Stimulated activated CD4-positive, alpha-beta T cell treated with anti-CD3 and anti-CD28 coated beads, Interleukin-15, amount 100 ng/mL, for 24 hours (primary cell): ENCODE measurements around the gene PRDM4.

Source experiments
- DNase-seq: peaks from one replicate; pipeline ENCODE4 v3.0.0-alpha.2; 2020

PRDM4 gene, protein sequence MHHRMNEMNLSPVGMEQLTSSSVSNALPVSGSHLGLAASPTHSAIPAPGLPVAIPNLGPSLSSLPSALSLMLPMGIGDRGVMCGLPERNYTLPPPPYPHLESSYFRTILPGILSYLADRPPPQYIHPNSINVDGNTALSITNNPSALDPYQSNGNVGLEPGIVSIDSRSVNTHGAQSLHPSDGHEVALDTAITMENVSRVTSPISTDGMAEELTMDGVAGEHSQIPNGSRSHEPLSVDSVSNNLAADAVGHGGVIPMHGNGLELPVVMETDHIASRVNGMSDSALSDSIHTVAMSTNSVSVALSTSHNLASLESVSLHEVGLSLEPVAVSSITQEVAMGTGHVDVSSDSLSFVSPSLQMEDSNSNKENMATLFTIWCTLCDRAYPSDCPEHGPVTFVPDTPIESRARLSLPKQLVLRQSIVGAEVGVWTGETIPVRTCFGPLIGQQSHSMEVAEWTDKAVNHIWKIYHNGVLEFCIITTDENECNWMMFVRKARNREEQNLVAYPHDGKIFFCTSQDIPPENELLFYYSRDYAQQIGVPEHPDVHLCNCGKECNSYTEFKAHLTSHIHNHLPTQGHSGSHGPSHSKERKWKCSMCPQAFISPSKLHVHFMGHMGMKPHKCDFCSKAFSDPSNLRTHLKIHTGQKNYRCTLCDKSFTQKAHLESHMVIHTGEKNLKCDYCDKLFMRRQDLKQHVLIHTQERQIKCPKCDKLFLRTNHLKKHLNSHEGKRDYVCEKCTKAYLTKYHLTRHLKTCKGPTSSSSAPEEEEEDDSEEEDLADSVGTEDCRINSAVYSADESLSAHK

DNA sequence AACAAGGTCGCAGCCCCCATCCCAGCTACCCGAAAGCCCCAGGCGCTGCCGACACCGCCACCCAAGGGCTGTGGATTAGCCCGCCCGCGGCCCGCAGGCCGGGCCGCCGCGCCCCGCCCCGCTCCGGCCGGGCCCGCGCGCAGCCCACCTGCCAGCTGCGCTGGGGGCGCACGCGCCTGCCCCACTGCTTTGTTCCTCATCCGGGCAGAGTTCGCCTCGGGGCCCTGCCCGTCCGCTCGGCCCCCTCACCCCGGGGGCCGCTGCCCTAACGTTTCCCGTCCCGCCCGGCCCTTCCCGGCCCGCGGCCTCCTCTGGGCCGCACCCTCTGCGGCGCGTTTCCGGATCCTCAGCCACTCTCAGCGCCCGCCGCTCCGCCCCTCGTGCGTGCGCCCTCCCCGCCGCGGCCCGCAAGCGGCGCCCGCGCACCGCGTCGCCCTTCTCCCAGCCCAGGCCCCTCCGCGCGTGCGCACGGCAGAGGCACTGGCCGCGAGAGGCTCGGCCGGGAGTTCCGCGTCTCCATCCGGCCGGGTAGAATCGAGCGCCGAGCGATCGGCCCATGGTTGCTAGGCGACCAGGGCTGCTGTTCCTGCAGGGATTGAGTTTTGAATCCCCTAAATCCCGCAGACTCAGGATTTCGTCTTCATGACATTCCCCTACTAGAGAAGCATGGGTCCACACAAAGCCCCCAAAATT lies at the start of gene PRDM4:
Gene PRDM4, minus strand, starts transcription at position 329 of the 693 bp plus-strand sequence. CDS start 622 bp downstream, outside the sequence.
- DNase-seq: peak; percentile 92

DNA sequence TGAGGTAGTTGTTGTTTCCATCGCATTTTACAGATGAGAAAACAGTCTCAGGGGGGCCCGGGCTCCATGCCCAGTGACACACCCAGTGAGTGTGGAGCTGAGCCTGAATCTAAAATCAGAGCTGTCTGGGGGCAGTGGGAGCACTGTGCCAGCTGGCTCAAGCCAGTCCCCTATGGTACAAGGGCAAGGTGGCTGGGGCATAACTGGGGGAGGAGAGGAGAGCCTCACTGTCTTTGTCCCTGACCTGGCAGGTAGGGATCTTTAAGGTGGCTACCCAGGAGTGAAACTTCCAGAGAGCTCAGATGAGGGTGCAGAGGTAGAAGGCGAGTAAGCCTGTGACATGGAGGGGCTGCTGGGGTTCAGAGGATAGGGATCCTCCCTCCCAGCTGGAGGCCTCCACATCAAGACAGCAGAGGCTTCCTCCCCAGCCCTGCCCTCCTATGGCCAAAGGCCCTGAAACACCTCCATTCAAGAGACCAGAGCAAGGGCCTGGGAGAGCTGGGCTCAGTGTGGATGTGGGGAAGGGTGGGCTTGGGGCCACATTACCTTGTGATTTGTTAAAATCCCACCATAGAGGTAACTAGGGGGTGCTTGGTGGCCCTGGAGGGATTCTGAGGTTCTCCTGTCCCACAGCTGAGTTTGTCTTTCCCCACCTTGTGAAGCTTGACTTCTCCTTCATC lies 46.7 kb upstream of the PRDM4 start:
- DNase-seq: no peak

DNA sequence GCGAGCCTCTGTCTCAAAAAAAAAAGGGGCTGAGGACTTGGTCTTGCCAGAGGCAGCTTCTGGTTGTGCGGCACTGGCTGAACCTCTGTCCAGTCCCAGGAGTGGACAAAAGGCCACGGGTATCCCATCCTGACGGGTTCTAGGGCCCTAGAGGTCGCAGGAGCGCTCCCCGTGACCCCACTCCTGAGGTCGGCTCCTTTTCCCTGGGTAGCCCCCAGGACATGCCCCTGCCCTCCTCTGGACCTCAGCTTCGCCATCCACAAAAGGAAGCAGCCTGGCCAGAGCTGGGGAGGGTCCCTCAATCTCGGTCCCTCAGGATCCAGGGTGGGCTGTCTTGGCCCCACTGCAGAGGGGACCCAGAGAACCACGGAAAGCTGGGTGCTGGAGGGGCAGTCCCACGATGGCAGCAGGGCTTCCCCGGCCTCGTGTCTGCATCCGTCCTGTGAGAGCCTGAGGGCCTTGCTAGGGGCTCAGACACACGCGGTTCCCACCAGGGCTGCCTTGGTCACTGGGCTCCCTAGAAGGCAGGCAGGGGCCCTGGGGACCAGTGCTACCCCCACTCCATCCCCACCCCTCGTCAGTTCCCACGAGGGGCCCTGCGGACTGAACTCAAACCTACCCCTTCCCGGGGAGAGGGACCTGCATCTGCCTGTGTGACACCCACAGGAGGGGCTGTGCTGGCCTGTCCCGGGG lies 44.7 kb upstream of the PRDM4 start:
- DNase-seq: no peak

DNA sequence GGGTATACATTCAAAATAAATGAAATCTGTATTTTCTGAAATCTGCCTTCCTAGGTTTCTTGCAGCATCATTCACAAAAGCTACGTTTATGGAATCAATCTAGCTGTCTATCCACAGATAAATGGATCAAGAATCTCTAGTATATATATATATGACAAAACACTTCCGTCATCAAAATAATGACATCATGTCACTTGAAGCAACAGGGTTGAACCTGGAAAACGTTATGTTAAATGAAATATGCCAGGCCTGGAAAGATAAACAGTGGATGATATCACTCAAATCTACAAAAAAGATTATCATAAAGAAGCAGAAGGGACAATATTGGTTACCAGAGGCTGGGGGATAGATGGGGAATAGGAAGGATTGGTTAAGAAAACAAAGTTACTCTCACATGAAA lies 42.2 kb upstream of the PRDM4 start:
- DNase-seq: no peak

DNA sequence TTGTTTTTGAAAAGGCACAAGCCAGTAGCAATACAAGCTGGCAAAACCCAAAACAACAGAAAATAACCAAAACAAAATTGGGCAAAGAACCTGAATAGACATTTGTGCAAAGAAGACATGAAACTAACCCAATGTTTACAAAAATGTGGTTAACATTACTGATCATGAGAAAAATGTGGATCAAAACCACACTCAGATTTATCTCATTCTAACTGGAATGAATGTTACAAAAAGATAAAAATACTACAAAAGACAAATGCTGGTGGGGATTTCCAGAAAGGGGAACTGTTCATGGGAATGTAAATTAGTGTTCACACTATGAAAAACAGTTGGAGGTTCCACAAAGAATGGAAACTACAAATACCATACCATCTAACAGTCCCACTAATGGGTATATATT lies 40.2 kb upstream of the PRDM4 start:
- DNase-seq: no peak

DNA sequence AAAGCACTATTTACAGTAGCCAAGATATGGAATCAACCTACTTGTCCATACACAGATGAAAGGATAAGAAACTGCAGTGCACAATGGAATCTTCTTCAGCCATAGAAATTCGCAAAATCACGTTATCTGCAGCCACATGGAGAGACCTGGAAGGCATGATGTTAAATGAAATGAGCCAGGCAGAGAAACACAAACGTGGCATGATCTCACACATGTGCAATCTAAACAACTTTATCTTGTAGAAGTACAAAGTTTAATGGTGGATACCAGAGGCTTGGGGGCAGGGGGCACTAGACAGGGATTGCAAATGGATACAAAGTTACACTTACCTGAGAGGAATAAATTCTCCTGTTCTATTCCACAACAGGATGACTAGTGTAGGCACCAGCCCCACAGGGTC lies 37.6 kb upstream of the PRDM4 start:
- DNase-seq: no peak

DNA sequence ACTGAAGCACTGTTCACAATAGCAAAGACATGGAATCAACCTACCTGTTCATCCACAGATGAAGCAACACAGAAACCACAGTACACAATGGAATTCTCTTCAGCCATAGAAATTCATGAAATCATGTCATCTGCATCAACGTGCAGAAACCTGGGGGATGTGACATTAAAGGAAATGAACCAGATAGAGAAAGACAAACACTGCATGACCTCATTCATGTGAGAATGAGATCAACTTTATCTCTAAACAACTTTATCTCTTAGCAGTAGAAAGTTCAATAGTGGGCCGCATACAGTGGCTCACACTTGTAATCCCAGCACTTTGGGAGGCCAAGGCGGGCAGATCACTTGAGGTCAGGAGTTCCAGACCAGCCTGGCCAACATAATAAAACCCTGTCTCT lies 33.5 kb upstream of the PRDM4 start:
- DNase-seq: no peak

DNA sequence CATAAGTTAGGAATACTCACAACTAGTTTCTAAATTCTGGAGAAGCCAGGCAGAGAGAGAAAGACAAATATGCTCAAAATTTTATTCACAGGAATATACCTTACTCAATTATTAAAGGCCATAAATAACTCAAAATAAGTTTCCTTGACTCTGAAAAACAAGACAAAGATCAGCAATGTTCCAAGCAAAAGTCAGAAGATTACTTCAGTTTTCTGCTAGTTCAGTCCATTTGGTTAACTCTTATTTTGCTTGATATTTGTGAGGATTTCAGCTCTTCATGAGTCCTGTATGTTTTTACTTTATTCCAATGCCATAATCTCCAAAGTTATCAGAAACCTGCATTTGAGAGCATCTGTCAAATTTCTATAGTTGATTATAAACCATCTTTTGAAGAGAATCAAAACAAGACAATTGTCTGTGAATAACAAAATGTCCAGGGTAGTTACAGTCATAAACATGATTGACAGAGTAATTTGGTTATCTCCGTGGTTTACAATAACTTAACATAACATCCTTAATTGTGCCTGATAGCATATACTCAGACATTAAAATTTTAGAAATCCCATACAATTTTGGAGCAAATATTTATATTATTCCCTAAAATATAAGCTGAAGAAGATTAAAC lies 30.6 kb upstream of the PRDM4 start:
- DNase-seq: no peak

DNA sequence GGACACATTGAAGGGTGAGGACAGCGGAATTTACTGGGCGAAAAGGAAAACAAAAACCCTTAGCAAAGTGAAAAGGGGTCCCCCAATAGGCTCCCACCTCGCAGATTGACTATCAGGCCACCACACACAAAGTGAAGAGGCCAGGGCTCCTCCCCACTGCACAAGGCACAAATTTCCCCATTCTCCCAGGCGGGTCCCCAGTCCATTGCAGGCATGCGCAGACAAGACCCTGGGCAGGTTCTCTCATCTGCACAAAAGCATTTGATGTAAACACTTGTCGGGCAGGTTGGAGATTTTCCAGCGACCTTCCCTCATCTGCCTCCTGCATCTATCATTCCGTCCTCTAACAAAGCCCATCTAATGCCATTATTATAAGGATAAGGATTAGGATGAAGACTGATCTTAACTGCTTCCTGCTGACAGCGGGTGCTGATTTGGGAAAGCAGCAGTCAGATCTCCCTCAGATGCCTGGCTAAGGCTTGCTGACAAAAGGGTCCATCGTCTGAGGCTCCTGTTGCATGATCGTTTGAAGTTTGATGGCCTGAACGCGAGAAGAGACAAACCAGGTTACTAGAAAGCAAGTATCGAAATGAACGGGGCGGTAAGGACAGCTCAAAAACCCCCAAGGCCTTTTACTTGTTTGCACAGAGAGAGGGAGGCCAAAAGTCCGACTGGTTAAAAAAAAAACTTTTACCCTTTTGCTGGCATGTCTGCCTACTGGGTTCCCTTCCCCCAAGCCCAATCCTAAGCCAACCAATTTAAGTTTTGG lies 27.9 kb upstream of the PRDM4 start:
- no peak for DNase-seq

DNA sequence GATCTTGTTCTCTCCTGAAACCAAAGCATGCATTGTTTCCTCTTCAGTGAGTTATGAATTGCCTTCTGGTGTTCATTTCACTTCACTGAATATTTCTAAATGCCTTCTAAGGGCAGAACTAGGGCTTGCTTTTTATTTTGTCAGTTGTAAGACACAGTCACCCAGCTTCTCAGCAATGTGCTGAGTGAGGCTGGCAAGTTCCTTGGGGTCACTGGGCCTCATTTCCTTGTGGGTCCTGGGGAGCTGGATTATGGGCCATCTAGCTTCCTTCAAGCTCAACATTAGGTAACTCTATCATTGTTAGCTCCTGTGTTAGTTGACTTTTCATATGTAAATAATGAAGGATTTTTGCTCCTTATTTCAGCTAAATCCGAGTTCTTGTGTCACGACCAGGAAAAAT lies 27.3 kb upstream of the PRDM4 start:
- DNase-seq: no peak

DNA sequence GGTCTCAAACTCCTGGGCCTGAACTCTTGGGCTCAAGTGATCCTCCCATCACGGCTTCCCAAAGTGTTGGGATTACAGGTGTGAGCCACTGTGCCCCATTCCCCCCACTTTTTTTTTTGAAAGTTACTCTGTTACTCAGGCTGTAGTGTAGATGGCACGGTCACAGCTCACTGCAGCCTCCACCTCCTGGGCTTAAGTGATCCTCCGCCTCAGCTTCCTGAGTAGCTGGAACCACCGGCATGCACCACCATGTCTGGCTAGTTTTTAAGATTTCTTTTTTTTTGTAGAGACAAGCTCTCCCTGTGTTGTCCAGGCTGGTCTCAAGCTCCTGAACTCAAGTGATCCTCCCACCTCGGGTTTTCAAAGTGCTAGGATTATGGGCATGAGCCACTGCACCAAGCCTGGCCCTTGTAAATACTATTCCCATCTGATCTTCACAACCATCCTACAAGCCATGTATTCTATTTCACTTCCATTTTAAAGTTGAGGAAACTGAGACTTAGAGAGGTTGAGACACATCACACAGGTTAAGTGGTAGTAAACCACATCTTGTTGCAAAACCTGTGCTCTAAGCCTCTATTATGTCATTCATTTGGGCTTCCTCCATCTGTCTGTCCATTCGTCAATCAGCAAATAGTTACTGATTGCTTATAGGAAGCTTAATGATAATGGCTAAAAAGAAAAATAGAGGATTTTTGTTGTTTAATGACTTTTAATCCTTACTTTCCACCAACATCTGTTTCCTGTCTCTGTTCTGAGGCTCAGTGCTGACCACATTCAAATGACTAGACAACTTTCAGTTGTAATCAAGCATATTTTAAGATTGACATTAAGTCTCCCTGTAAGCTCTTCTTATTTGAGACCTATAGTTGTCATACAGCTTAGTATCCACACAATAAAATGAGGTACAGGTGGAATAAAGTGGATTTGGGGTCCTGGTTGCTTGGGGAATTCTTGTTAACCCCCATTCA lies 22.8 kb upstream of the PRDM4 start:
- no peak for DNase-seq

DNA sequence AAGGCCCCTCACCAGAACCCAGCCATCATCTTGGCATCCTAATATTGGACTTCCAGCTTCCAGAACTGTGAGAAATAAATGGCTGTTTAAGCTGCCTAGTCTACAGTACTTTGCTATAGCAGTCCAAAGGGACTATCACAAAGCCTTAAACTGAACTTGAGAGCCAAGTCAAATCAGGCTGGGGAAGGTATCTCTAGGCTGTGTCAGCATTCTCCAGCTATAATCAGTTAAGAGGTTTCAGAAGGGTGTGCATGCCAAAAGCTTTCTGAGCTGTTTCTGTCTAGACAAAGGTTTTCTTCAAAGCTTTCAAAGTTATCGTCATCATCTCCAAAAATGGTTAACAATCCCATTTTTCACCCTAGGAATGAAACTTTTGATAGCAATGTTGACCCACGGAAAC lies 21.1 kb upstream of the PRDM4 start:
- no peak for DNase-seq

DNA sequence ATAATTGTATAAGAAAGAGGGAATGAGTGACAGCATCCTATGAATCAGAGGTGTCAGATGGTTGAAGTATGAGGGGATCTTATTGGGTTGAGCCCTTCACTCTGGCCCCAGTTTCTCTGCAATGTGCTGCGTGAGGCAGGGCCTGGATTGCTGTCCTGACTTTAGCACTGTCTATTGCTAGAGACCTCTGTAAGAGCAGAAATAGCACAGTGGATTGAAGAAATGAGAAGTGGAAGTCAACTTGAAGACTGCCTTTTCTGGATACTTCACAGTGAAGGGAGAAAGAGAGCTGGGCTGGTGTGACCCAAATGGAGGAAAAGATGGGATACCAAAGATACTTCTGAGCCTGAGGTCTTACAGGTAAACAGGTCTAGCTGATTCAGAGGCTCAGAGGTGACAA lies 19.4 kb upstream of the PRDM4 start:
- DNase-seq: no peak

DNA sequence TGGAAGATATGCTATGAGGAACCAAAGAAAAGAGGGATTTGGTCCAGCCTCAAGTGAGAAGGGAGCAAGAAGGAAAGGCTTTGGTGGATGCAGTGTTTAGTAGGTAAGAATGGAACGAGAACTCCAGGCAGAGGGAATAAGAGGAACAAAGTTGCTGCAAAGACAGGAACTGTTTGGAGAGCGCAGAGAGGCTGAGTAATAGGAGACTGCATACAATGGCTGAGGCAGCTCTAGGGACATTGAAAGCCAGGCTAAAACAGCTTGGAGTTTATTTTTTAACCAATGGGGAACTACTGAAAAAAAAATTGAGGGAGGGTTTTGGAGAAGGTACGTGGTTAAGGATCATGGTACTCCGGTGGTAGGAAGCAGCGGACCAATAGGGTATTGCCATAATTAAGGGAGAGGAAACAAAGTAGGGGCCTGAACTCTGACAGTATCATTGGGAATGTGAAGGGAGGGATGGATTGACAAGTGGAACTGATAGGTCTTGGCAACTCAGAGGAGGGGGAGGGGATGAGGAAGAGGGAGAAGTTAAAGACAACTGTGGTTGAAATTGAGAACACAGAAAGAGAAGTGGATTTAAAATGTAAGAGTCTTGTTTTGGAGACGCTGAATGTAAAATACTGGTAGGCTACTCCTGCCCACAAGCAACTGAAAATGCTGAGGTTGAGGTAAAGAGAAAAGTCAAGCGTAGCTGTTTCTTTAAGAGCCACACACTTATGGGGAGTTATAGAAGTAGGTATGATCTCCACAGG lies 18.3 kb upstream of the PRDM4 start:
- DNase-seq: no peak

DNA sequence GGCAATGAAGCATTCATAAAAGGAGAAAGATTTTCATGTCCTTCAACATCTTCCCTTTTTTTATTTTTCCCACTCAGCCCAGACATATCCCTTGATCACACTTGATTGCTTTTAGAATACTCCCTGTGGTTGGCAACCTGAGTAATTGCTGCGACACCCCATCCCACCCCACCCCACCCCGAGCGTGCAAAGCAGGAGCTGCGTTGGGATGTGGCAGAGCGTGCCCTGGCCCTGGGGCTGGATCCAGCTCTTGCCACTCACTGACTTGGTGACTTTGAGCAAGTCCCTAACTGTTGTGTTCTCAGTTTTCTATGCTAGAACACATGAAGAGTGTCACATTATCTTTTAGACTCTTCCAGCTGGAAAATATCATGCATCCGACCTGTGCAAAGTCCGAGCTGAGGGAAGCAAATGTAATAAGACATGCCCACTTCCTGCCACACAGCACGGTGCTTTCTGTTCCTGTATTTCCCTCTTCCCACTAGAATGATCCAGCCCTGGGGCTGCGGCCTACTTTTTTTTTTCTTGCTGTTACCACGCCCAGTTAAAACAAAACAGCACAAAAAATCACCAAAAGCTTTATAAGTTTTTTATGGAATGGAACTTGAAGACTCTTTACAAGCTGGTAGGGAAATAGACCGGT lies 17.6 kb upstream of the PRDM4 start:
- DNase-seq: no peak

DNA sequence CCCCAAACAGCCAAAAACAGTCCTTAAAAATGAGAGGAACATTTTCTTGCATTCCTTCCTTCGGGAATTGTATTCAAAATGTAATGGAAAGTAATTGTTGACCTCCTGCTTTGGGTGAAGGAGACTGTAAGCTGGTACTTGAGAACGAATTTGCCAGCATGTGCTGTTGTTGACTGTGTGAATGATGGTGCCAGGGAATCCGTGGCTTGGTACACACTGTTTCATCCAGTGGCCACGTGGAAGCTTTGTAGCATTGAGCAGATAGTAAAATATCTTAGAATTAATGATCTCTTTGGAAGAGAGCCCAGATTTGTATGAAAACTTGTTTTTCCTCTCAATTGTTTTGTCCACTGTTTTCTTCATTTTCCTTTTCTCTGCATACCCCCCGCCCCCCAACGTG lies 15.2 kb upstream of the PRDM4 start:
- DNase-seq: no peak

DNA sequence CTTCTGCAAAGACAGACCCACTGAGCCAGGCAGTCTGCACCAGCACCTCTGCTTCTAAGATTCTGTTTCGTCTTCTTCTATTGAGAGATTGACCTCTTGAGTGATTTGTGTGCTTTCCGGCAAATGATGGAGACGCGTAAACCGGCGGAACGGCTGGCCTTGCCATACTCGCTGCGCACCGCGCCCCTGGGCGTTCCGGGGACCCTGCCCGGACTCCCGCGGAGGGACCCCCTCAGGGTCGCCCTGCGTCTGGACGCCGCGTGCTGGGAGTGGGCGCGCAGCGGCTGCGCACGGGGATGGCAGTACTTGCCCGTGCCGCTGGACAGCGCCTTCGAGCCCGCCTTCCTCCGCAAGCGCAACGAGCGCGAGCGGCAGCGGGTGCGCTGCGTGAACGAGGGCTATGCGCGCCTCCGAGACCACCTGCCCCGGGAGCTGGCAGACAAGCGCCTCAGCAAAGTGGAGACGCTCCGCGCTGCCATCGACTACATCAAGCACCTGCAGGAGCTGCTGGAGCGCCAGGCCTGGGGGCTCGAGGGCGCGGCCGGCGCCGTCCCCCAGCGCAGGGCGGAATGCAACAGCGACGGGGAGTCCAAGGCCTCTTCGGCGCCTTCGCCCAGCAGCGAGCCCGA lies 14.3 kb upstream of the PRDM4 start:
- peak; percentile 24 for DNase-seq
